Stimulated activated CD4-positive, alpha-beta T cell treated with anti-CD3 and anti-CD28 coated beads, Interleukin-15, amount 100 ng/mL, for 24 hours (primary cell): ENCODE data around the gene EFHD2.
"Not testable (repeated sequence)": the region's sequence is repeated elsewhere in the genome, so short reads cannot be mapped to it uniquely, and the experiment has no call there.

ENCODE experiments used
- DNase-seq: peaks from one replicate; pipeline ENCODE4 v3.0.0-alpha.2; 2020

EFHD2 gene, protein sequence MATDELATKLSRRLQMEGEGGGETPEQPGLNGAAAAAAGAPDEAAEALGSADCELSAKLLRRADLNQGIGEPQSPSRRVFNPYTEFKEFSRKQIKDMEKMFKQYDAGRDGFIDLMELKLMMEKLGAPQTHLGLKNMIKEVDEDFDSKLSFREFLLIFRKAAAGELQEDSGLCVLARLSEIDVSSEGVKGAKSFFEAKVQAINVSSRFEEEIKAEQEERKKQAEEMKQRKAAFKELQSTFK

DNA sequence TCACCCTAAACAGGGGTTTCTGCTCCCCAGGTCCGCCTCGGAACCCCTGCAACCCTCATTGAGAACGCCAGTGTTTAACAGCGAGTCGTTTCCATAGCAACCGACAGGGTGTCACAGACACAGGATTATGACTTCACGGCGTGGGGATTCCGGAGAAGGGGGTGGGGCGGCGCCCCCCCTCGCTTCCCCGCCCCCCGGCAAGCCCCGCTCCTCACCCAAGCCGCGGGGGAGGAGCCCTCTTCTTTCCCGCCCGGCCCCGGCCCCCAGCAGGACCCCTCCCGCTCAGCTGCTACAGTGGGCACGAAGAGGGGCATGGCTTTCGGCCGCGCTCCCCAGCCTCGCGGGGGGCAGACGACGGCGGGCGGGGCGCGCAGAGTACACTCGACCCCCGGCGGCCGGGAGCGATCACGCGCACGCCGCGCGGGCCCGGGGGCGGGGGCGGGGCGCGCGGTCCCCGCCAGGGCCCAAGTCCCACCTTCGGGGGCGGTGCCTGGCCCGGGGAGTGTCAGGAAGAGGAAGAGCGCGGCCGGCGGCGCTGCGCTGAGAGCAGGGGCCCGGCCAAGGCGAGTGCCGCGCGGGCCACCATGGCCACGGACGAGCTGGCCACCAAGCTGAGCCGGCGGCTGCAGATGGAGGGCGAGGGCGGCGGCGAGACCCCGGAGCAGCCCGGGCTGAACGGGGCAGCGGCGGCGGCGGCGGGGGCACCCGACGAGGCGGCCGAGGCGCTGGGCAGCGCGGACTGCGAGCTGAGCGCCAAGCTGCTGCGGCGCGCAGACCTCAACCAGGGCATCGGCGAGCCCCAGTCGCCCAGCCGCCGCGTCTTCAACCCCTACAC, at the start of gene EFHD2:
Gene EFHD2 (plus strand): TSS at position 501 of the 835 bp plus-strand sequence. CDS start 84 bp downstream, at position 585.
- DNase-seq, result peak; percentile 93

GRCh38 chr1:15360700-15361099, 49.0 kb upstream of the EFHD2 start:
- DNase-seq, result no peak

DNA sequence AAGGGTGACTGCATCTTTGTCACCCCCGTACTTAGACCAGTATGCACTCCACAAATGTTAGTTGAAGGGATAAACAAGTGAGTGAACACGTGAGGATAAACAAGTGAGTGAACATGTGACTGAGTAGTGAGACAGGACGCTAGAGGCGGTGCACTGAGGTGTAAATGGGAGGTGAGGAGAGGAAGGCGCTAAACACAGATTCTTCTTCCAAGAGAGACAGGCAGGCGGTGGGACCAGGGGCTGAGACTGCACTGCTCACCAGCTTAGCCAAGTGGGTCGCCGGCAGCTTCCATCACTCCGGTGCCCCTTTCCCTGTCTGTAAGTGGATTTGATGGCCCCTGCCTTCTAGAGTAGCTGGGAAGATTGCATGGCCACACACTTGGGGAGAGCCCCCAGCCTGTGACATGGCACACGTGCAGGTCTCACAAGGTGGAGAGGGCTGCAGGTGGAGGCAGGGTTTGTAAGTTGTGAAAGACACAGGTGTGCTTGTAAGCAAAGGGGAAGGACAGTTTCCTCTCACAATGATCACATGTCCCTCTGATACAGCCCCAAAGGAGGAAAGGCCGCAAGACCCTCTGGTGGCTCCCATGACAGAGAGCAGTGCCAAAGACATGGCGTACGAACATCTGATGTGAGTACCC, 47.5 kb upstream of the EFHD2 start:
- DNase-seq, result no peak

DNA sequence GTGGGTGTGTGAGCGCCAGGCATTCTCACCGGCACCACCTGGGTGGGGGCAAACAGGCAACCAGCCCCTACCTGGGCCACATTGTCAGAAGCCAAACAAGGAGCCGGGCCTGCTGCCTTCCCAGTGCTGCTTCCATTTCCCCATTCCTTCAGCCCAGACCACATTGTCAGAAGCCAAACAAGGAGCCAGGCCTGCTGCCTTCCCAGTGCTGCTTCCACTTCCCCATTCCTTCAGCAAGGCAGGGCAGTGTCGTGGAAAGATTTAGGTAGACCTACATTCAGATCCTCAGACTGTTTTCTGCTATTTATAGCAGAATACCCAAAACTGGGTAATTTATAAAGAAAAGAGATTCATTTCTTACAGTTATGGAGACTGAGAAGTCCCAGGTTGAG, 47.0 kb upstream of the EFHD2 start:
- DNase-seq, result no peak

DNA sequence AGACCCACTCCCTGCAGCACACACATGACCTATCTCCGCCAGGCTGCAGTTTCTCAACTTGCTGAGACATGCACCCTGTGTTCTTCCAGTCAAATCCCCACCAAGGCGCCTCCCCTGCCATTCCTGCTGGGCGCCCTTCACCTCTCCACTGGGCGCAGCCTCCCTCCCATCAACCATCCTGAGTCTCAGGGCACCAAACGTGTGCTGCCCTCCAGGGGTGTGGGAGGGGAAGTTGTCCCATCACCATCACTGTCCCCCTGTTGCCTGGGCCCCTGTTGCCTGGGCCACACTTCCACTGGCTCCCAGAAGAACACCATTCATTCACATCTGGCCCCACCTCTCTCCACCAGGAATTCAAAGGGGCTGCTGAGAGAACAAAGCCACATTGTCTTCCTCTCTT, 44.9 kb upstream of the EFHD2 start:
- no peak for DNase-seq

- no peak for DNase-seq
Measured at GRCh38 chr1:15368888-15369287, 40.8 kb upstream of the EFHD2 start.

GRCh38 chr1:15370268-15370667, 39.4 kb upstream of the EFHD2 start:
- DNase-seq, result no peak

DNA sequence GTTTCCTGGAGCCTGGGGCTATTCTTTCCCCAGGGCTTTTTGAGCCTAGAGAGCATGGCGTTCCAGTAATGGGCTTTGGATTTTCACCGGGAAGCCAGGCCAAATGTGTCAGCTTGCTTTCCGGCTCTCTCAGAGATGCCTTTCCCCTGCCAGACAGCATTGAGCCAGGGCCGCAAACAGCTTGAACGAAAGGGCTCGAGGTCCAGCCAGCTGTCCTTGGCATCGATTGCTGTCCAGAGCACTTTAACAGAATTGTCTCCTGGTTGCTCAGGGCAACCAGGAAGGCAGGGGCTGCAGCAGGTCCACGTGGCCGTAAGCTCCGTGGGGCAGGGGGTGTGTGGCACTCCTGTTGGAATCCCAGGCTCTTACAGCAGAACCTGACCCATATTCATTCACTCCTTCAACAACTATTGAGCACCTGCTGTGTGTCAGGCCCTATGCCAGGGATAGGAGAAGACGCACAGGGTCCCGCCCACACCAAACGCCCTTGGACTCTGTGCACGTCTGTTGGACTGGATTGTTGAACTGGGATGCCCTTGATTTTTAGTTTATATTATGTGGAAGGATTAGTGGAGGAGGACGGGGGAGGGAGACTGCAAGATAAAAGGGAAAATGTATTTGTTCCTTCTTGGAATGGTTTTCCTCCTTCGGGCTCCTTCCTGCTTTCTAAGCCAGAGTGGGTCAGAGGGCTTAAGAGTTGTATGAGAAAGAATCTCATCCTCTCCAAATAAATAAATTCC, 38.7 kb upstream of the EFHD2 start:
- no peak for DNase-seq

DNA sequence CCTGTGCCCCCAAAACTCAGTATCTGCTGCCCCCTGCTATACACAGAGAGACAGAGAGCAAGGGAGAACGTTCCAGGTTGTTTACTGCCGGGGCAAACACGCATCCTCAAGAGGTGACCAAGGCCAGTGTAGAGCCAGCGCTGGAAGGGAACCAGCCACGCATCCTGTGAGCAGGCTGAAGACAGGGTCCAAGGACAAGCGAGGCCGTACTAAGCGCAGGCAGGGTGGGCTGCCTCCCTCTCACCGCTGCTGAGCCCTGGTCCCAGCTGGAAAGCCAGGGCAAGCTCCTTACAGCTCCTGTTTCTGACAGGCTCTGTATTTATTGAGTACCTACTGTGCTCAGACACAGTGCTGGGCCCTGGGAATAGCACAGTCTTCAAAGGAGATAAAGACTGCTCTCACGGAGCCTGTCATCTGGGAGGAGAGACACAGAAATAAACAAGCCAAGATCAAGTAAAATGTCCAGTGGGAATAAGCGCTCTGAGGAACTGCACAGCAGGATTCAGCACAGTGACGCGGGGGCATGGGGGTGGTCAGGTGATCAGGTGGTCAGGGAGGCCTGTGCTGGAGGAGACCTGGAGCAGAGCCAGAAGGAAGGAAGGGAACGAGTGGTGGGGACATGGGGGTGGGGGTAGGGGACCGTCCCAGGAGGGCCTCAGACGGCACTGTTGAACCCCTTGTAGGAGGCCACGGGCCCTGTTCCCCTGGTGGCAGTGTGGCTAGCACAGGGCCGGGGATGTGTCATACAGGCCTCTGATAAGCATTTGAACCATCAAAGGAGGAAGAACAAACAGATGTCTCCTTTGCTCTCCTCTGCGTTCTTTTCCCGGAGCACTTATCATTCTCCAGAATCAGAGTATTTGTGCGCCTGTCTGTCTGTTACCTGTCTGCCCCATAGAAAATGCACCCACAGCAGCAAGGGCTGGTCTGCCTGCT, 37.8 kb upstream of the EFHD2 start:
- no peak for DNase-seq

DNA sequence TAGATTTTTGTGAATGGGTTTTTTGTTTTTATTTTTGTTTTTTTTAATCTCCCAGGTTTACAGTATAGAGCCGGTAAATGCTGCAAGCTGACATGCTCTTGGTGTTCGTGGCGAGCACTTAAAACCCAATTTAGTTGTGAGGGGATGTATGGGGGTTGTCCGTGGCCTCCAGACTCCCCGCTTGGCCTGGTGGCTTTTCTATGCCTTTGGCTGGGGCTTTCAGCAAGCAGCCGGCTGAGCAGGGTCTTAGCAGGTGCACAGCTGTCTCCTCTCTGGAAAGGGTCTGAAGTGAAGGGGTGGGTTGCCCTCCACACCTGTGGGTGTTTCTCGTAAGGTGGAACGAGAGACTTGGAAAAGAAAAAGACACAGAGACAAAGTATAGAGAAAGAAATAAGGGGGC, 31.0 kb upstream of the EFHD2 start:
- no peak for DNase-seq

DNA sequence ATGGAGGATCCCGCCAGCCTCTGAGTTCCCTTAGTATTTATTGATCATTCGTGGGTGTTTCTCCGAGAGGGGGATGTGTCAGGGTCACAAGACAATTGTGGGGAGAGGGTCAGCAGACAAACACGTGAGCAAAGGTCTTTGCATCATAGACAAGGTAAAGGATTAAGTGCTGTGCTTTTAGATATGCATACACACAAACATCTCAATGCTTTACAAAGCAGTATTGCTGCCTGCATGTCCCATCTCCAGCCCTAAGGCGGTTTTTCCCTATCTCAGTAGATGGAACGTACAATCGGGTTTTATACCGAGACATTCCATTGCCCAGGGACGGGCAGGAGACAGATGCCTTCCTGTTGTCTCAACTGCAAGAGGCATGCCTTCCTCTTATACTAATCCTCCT, 30.5 kb upstream of the EFHD2 start:
- DNase-seq, result not testable (repeated sequence)

GRCh38 chr1:15380601-15381508, 28.8 kb upstream of the EFHD2 start:
- DNase-seq, result no peak

- DNase-seq, result no peak
Measured at GRCh38 chr1:15381805-15382204, 27.9 kb upstream of the EFHD2 start.

DNA sequence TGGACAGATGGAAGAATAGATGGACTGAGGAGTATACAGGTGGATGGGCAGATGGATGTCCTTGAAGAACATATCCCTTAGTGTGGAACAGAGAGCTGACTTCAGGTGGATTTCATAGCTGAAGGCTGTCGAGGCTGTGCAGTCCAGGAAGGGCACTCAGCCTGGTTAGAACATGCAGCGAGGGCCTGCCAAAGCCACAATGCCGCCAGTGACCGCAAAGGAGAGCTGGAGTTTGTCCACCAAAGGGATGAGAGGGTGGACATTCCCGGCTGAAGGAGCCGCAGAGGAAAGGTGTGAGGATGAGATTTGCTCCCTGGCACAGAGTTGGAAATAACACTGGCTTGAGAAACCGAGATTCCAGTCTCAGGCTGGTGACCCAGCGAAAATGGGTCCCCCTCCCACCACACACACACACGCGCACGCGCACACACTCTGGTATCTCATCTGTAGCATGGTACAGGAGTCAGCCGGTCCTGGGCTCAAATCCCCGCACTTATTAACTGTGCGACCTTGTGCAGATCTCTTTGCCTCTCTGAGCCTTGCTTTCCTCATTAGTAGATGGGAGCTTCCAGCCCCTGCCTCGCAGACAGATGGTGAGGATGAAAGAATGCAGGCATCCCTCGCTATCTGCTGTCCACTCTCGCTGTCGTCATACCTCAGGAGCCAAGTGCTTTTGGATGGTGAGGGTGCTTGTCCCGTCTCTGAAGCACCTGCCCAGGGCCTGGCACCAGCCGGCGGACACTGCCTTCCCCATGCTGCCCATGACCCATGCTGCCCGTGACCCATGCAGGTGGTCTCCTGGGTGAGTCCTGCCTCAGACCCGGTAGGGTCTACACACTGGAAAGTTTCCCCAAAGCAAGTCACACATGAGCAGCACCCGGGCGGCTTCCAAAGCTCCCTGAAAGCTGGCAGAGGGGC, 26.8 kb upstream of the EFHD2 start:
- no peak for DNase-seq

GRCh38 chr1:15383810-15384209, 25.9 kb upstream of the EFHD2 start:
- DNase-seq, result no peak

GRCh38 chr1:15384301-15384901, 25.3 kb upstream of the EFHD2 start:
- no peak for DNase-seq

DNA sequence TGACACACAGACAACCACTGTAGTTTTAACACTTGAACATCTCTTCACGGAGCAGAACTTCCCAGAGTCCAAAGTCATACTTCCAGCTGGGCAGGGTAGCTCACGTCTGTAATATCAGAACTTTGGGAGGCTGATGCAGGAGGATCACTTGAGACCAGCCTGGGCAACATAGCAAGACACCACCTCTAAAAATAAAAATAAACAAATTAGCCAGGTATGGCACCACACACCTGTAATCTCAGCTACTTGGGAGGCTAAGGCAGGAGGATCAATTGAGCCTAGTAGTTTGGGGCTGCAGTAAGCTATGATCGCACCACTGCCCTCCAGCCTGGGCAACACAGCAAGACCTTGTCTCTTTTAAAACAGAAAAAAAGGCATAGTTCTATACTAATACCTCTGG, 24.3 kb upstream of the EFHD2 start:
- no peak for DNase-seq

DNA sequence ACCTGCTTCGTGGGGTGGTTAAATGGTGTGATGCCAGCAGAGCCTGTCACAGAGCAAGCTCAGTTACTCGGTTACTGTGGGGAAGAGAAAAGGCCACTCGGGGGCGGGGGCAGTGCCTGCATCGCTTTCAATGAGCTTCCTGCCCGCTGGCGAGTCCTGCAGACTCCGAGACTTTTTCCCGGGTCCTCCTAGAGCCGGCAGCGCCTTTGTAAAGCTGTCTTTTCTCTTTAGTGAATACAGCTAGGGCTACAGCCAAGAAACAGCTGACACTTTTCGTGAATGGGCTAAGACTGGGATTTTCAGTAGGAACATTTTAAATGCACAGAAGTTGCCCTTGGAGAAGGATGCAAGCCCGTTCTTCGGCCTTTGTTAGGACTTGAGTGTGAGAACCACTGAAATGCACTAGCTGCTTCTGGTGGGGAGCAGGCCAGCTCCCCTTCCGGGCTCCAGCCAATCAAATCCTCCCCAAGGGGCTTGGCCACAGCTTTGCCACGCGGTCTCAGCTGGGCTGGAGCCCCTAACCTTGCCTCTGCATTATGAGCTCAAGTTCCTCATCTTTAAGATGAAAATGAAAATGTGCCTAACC, 23.4 kb upstream of the EFHD2 start:
- DNase-seq, result peak; percentile 9
